ENCODE data around the gene SNX33. TPM values are rescaled to one million over a fixed set of nuclear protein-coding genes. Genes with fewer than 3 reads are reported as not detected.
A peak's percentile ranks its signal among the peaks of the same experiment; 100 is the strongest.
"Not testable (repeated sequence)": the region's sequence is repeated elsewhere in the genome, so short reads cannot be mapped to it uniquely, and the experiment has no call there.

The SNX33 gene
- total RNA-seq, 1 experiment from 2014 or later: 8.3 TPM

- H3K36me3 ChIP-seq (ENCODE audit: control insufficient read depth in 1 of 2, insufficient read depth in 2 of 2, low read length in 2 of 2): no peaks in the 10 kb centered on the region
- no peak overlapping the region for H3K4me2 ChIP-seq (ENCODE audit: low read length)
- DNase-seq (ENCODE audit: low read depth, low spot score) (no peak), ATAC-seq (no peak)
- intact Hi-C loops (cut with micrococcal nuclease): no loop called here
- ChIA-PET POLR2A (no interaction called here), CTCF (no interaction called here), RAD21 (ENCODE audit: low non-redundant PET in 1 of 2, low total read pairs in 2 of 2, uncharacterized antibody in 2 of 2, unreplicated experiment in 2 of 2) (no interaction called here)
- BruUV-seq (replicated peaks): no TSS peak
- H3K4me1 ChIP-seq (ENCODE audit: control insufficient read depth in 1 of 2, insufficient read depth in 2 of 2, low read length in 2 of 2): peaks cover 3 to 11% of the 10 kb centered on the region in 2 experiments; a peak in 3 of 4 replicates
- H3K4me3 ChIP-seq (replicated peaks in 1 of 2; ENCODE audit: low read depth in 1 of 2, low read length in 2 of 2): no peak overlapping the region
- no peak overlapping the region for H3K9ac ChIP-seq (ENCODE audit: low read length)
- no peaks in the 10 kb centered on the region for H3K27me3 ChIP-seq (ENCODE audit: insufficient read depth, low read length)
- no peaks in the 10 kb centered on the region for H3K9me3 ChIP-seq (ENCODE audit: control insufficient read depth in 1 of 2, insufficient read depth in 1 of 2, low read depth in 1 of 2, low read length in 2 of 2)
- no peaks in the 10 kb centered on the region for H4K20me1 ChIP-seq (ENCODE audit: insufficient read depth)
- H2AFZ ChIP-seq (ENCODE audit: low read depth, low read length, poor library complexity, severe bottlenecking): no peak overlapping the region
- no peak for TF ChIP-seq CEBPB (IDR thresholded peaks at IDR 0.05; ENCODE audit: low read depth)
- TF ChIP-seq POLR2A (IDR thresholded peaks at IDR 0.05; ENCODE audit: borderline replicate concordance, extremely low read depth, insufficient read depth, insufficient read length): no peak
- no peak for TF ChIP-seq ELF1 (IDR thresholded peaks at IDR 0.05; ENCODE audit: borderline replicate concordance, low read depth)
- no peak for TF ChIP-seq EZH2phosphoT487 (IDR thresholded peaks at IDR 0.05; ENCODE audit: borderline replicate concordance)
- no peak for TF ChIP-seq ZNF274 (IDR thresholded peaks at IDR 0.05; ENCODE audit: low read depth, low read length)
- TF ChIP-seq JUND (IDR thresholded peaks at IDR 0.05): no peak
- no peak for TF ChIP-seq SRF (IDR thresholded peaks at IDR 0.05; ENCODE audit: low read depth)
- no peak for TF ChIP-seq YY1 (IDR thresholded peaks at IDR 0.05; ENCODE audit: extremely low read depth, insufficient replicate concordance, low read depth, low read length)
- TF ChIP-seq, protein P1, sequence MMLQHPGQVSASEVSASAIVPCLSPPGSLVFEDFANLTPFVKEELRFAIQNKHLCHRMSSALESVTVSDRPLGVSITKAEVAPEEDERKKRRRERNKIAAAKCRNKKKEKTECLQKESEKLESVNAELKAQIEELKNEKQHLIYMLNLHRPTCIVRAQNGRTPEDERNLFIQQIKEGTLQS (IDR thresholded peaks at IDR 0.05): no peak
- TF ChIP-seq MAX (IDR thresholded peaks at IDR 0.05): no peak
- TF ChIP-seq EZH2 (IDR thresholded peaks at IDR 0.05): no peak
- no peak for TF ChIP-seq FOSL1 (IDR thresholded peaks at IDR 0.05; ENCODE audit: low read depth)
- TF ChIP-seq, protein P2, sequence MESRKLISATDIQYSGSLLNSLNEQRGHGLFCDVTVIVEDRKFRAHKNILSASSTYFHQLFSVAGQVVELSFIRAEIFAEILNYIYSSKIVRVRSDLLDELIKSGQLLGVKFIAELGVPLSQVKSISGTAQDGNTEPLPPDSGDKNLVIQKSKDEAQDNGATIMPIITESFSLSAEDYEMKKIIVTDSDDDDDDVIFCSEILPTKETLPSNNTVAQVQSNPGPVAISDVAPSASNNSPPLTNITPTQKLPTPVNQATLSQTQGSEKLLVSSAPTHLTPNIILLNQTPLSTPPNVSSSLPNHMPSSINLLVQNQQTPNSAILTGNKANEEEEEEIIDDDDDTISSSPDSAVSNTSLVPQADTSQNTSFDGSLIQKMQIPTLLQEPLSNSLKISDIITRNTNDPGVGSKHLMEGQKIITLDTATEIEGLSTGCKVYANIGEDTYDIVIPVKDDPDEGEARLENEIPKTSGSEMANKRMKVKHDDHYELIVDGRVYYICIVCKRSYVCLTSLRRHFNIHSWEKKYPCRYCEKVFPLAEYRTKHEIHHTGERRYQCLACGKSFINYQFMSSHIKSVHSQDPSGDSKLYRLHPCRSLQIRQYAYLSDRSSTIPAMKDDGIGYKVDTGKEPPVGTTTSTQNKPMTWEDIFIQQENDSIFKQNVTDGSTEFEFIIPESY (IDR thresholded peaks at IDR 0.05; ENCODE audit: extremely low read depth, insufficient replicate concordance, low read length): no peak
- H3K79me2 ChIP-seq (ENCODE audit: insufficient read depth, low read length): no peaks in the 10 kb centered on the region
- no peak overlapping the region for H3K27ac ChIP-seq (ENCODE audit: low read depth, low read length)
- no peaks in the 10 kb centered on the region for H3K9me2 ChIP-seq (ENCODE audit: insufficient read depth)
These were observed 54.7 kb downstream of the SNX33 start for GRCh38 chr15:75702436-75702835.

DNA sequence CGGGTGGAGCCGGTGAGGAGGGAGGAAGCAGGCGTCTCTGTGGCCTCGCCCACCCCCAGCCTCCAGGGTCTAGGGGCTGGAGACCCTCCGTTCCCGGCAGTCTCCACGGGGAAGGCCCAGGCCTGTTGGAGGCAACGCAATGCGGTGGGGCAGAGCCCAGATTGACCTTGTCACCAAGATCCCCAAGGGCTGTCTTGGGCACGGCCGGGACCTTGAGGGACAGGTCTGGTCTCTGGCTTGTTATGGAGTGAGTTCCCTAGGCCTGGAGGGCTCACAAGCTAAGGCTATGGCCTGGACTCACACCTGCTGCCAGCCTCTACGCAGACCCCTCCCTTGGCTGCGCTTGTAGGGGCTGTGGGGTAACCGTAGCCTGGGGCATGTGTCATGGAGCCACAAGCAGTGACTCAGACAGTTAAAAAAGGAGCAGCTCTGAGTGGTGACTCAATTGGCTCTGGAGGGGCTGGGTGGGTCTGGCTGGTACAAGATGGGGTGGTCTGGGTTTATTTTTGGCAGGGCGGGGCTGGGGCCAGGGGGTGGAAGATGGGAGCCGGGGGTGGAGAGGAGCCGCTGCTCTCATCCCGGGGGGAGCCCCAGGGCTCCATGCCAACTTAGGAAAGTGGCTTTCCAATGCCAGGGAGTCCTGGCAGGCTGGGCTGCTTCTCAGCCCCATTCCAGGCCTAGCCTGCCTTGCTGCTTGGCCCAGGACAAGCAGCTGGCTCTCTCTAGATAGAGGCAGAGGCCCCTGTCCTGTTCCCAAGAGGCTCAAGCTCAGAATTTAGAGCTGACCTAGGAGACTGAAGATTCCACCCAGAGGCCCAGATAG is 55.9 kb downstream of the SNX33 start:
- H3K4me2 ChIP-seq (ENCODE audit: low read length): peak overlapping the region; percentile 37; the same call in 1 of the 2 replicates
- H2AFZ ChIP-seq (ENCODE audit: low read depth, low read length, poor library complexity, severe bottlenecking); H3K4me3 ChIP-seq (replicated peaks in 1 of 2; ENCODE audit: low read depth in 1 of 2, low read length in 2 of 2); CTCF ChIA-PET; H4K20me1 ChIP-seq (ENCODE audit: insufficient read depth); DNase-seq (ENCODE audit: low read depth, low spot score); POLR2A ChIA-PET; H3K9me3 ChIP-seq (ENCODE audit: control insufficient read depth in 1 of 2, insufficient read depth in 1 of 2, low read depth in 1 of 2, low read length in 2 of 2); BruUV-seq (replicated peaks); H3K36me3 ChIP-seq (ENCODE audit: control insufficient read depth in 1 of 2, insufficient read depth in 2 of 2, low read length in 2 of 2); H3K9ac ChIP-seq (ENCODE audit: low read length); H3K79me2 ChIP-seq (ENCODE audit: insufficient read depth, low read length); RAD21 ChIA-PET (ENCODE audit: low non-redundant PET in 1 of 2, low total read pairs in 2 of 2, uncharacterized antibody in 2 of 2, unreplicated experiment in 2 of 2); intact Hi-C loops (cut with micrococcal nuclease); H3K27me3 ChIP-seq (ENCODE audit: insufficient read depth, low read length); H3K9me2 ChIP-seq (ENCODE audit: insufficient read depth): not testable (repeated sequence)
- H3K27ac ChIP-seq (ENCODE audit: low read depth, low read length): peak overlapping the region; percentile 38; the same call in 1 of the 2 replicates
- ATAC-seq: peak; percentile 82
- peaks cover 3 to 11% of the 10 kb centered on the region in 2 experiments; a peak in 3 of 4 replicates for H3K4me1 ChIP-seq (ENCODE audit: control insufficient read depth in 1 of 2, insufficient read depth in 2 of 2, low read length in 2 of 2)
